Muscle of back (tissue), 11 donors: ENCODE results near the gene FBLN1. TPM values are rescaled to one million over a fixed set of nuclear protein-coding genes. Genes with fewer than 3 reads are reported as not detected.
"Not testable (repeated sequence)": the region's sequence is repeated elsewhere in the genome, so short reads cannot be mapped to it uniquely, and the experiment has no call there.

Experiments used
- DNase-seq, 3 donors: peaks; one replicate each; pipeline versions ENCODE4 v3.0.0 to v3.0.0-alpha.2; 2013
- polyA plus RNA-seq, 10 donors: library from polyadenylated mRNA; unstranded; fragments of 120-200 nt; gene quantifications; one replicate each; pipeline ENCODE4 v1.2.1, GENCODE V29; 2013; ENCODE audit not compliant: insufficient read length in 10 of 10

The FBLN1 gene
- polyA plus RNA-seq, 10 donors = 110 to 365 (median 157) TPM

- DNase-seq = no peak
These were observed 79.7 kb downstream of the FBLN1 start for GRCh38 chr22:45582236-45582954.

GRCh38 chr22:45582955-45583320 lies 80.3 kb downstream of the FBLN1 start:
- DNase-seq = no peak

- no peak for DNase-seq
These were observed 80.8 kb downstream of the FBLN1 start for GRCh38 chr22:45583504-45583903.

- no peak for DNase-seq
These were observed 81.5 kb downstream of the FBLN1 start for GRCh38 chr22:45584121-45584570.

GRCh38 chr22:45584621-45585436 lies 82.1 kb downstream of the FBLN1 start:
- DNase-seq = no peak

GRCh38 chr22:45585437-45585755 lies 82.7 kb downstream of the FBLN1 start:
- peak in 2 of 3 donors; percentile 39 to 57 for DNase-seq

GRCh38 chr22:45585946-45586540 lies 83.4 kb downstream of the FBLN1 start:
- no peak for DNase-seq

GRCh38 chr22:45586651-45587405 lies 84.1 kb downstream of the FBLN1 start:
- no peak for DNase-seq

GRCh38 chr22:45587638-45588505 lies 85.2 kb downstream of the FBLN1 start:
- no peak for DNase-seq

GRCh38 chr22:45589556-45589955 lies 86.9 kb downstream of the FBLN1 start:
- no peak for DNase-seq

- no peak for DNase-seq
These were observed 87.6 kb downstream of the FBLN1 start for GRCh38 chr22:45590262-45590661.

GRCh38 chr22:45591633-45592213 lies 89.0 kb downstream of the FBLN1 start:
- DNase-seq = not testable (repeated sequence)

- no peak for DNase-seq
These were observed 91.6 kb downstream of the FBLN1 start for GRCh38 chr22:45594123-45594941.

- DNase-seq = no peak
These were observed 94.9 kb downstream of the FBLN1 start for GRCh38 chr22:45597460-45598192.

- DNase-seq = no peak
These were observed 96.0 kb downstream of the FBLN1 start for GRCh38 chr22:45598596-45599217.

GRCh38 chr22:45599836-45600577 lies 97.3 kb downstream of the FBLN1 start:
- DNase-seq = no peak

- no peak for DNase-seq
These were observed 98.4 kb downstream of the FBLN1 start for GRCh38 chr22:45600790-45601730.
